Measurements from ENCODE around the gene IL6. TPM values are rescaled to one million over a fixed set of nuclear protein-coding genes. Genes with fewer than 3 reads are reported as not detected.

The IL6 gene
- polyA plus RNA-seq, 1 experiment: 31.0 TPM

DNA sequence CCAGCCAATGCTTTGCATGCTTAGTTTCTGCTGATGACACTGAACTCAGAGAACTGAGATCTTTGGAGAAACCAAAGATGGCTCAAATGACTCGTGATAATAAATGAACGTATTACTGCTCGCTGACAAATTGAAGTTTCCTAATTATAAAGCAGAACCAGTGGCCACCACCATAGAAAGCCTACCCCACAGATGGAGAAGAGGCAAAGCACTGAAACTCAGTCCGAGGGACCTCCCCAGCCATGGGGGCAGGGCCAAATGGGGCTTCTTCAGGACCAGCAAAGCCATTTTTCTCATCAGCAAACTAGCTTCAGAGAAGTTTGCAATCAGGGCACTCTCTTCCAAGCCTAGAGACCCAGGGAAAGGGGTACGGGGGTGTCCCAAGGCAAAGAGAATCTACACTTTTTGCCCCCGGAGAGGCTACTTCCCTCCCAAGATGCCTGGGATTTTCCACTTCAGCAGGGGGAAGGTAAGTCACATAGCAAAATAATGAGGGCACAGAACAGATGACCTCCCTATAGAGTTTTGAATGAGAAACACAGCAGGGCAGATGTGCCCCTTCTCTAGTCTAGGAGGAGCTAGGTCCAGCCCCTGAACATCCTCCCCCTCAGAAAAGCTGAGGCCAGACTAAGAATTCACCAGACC lies 4.3 kb upstream of the IL6 start:
- ChIA-PET POLR2A (no interaction called here), CTCF (interaction anchor here (0.6 to 7.2 kb wide), 6 partner anchors 10 to 333 kb away, joined by 3 to 129 read pairs (median 8); no protein-coding TSS in a partner anchor)
- DNase-seq (ENCODE audit: low read depth): no peak
- H3K27me3 ChIP-seq (ENCODE audit: control insufficient read depth, insufficient read depth, low read length): no peaks in the 10 kb centered on the region
- TF ChIP-seq, protein P1, sequence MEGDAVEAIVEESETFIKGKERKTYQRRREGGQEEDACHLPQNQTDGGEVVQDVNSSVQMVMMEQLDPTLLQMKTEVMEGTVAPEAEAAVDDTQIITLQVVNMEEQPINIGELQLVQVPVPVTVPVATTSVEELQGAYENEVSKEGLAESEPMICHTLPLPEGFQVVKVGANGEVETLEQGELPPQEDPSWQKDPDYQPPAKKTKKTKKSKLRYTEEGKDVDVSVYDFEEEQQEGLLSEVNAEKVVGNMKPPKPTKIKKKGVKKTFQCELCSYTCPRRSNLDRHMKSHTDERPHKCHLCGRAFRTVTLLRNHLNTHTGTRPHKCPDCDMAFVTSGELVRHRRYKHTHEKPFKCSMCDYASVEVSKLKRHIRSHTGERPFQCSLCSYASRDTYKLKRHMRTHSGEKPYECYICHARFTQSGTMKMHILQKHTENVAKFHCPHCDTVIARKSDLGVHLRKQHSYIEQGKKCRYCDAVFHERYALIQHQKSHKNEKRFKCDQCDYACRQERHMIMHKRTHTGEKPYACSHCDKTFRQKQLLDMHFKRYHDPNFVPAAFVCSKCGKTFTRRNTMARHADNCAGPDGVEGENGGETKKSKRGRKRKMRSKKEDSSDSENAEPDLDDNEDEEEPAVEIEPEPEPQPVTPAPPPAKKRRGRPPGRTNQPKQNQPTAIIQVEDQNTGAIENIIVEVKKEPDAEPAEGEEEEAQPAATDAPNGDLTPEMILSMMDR (IDR thresholded peaks at IDR 0.05; ENCODE audit: insufficient read depth, low read depth, low read length): no peak
- no peak overlapping the region for H3K4me3 ChIP-seq (ENCODE audit: low read depth, low read length)
- no peaks in the 10 kb centered on the region for H3K36me3 ChIP-seq (ENCODE audit: control insufficient read depth, insufficient read depth, low read length)

DNA sequence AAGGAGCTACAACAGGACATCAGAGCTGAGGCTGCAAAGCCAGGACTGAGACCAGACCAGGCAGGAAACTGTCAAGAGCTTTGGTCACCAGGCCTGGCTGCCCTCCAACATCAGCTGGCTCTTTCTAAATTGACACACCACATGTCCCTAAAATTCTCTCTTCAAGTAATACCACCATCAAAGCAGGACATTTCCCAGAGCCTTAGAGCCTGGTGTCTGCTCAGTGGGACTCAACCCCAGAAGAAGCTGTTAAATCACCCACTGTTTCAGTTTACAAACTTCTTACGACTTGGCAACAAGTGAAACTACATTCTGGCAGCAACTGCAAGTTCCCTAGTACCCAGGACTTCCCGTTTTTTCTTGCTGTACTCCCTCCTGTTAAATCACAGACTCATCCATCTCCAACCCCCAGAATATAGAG lies 3.8 kb upstream of the IL6 start:
- ChIA-PET POLR2A (no interaction called here), CTCF (interaction anchor here (0.6 to 7.2 kb wide), 6 partner anchors 9 to 332 kb away, joined by 4 to 129 read pairs (median 8); no protein-coding TSS in a partner anchor)
- Histone ChIP-seq H3K36me3 (ENCODE audit: control insufficient read depth, insufficient read depth, low read length) (no peaks in the 10 kb centered on the region), H3K4me3 (ENCODE audit: low read depth, low read length) (no peak overlapping the region), H3K27me3 (ENCODE audit: control insufficient read depth, insufficient read depth, low read length) (no peaks in the 10 kb centered on the region)
- TF ChIP-seq, protein P1 (IDR thresholded peaks at IDR 0.05; ENCODE audit: insufficient read depth, low read depth, low read length): no peak
- DNase-seq (ENCODE audit: low read depth): no peak

DNA sequence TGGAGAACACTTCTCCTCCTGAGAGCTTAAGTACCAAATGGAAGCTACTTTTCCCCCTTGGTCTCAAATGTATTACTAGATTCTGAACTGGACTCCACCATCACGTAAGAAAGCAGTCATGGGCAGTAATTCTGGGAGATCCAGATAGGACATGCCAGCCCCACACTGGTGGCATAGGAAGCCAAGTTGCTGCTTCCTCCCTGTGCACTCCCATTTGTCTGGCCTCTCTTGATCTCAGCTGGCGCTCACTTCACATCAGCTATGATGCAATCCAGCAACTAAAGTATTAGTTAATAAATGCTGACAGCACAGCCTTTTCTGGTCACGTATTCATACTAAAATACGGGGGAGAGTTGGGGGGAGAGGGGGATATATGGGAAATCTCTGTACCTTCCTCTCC lies 3.4 kb upstream of the IL6 start:
- Histone ChIP-seq H3K4me3 (ENCODE audit: low read depth, low read length) (no peak overlapping the region), H3K36me3 (ENCODE audit: control insufficient read depth, insufficient read depth, low read length) (no peaks in the 10 kb centered on the region), H3K27me3 (ENCODE audit: control insufficient read depth, insufficient read depth, low read length) (no peaks in the 10 kb centered on the region)
- TF ChIP-seq, protein P1 (IDR thresholded peaks at IDR 0.05; ENCODE audit: insufficient read depth, low read depth, low read length): no peak
- ChIA-PET POLR2A (no interaction called here), CTCF (interaction anchor here (0.6 to 7.2 kb wide), 6 partner anchors 31 to 332 kb away, joined by 4 to 129 read pairs (median 8); no protein-coding TSS in a partner anchor)
- DNase-seq (ENCODE audit: low read depth): no peak

DNA sequence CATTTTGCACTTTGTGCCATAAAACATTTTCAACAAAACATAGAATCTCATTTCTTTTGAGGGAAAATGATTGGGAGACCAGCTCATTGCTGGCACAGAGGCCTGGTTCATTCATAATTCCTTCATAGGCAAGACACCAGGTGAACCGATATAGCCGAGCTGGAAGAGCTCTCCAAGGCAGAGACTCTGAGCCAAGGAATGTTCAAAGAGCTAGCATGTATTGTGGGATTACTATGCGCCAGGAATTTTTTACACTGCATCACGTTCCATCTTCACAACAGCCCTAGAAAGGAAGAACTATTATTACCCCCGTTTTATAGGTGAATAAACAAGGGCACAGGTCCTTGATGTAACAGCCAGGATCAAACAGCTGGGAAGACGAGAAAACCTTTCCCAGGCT lies 2.1 kb upstream of the IL6 start:
- H3K36me3 ChIP-seq (ENCODE audit: control insufficient read depth, insufficient read depth, low read length): no peaks in the 10 kb centered on the region
- CTCF ChIA-PET: interaction anchor here (0.9 to 7.2 kb wide), 8 partner anchors 11 to 349 kb away, joined by 3 to 129 read pairs (median 4); no protein-coding TSS in a partner anchor
- no peak overlapping the region for H3K4me3 ChIP-seq (ENCODE audit: low read depth, low read length)
- DNase-seq (ENCODE audit: low read depth): no peak
- TF ChIP-seq, protein P1 (IDR thresholded peaks at IDR 0.05; ENCODE audit: insufficient read depth, low read depth, low read length): no peak
- H3K27me3 ChIP-seq (ENCODE audit: control insufficient read depth, insufficient read depth, low read length): no peaks in the 10 kb centered on the region
- POLR2A ChIA-PET: no interaction called here

DNA sequence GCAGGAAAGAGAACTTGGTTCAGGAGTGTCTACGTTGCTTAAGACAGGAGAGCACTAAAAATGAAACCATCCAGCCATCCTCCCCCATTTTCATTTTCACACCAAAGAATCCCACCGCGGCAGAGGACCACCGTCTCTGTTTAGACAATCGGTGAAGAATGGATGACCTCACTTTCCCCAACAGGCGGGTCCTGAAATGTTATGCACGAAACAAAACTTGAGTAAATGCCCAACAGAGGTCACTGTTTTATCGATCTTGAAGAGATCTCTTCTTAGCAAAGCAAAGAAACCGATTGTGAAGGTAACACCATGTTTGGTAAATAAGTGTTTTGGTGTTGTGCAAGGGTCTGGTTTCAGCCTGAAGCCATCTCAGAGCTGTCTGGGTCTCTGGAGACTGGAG lies 1.4 kb upstream of the IL6 start:
- H3K4me3 ChIP-seq (ENCODE audit: low read depth, low read length): no peak overlapping the region
- H3K36me3 ChIP-seq (ENCODE audit: control insufficient read depth, insufficient read depth, low read length): no peaks in the 10 kb centered on the region
- POLR2A ChIA-PET: no interaction called here
- TF ChIP-seq, protein P1 (IDR thresholded peaks at IDR 0.05; ENCODE audit: insufficient read depth, low read depth, low read length): no peak
- no peak for DNase-seq (ENCODE audit: low read depth)
- CTCF ChIA-PET: interaction anchor here (0.6 to 7.2 kb wide), 13 partner anchors 12 to 349 kb away, joined by 3 to 129 read pairs (median 4); no protein-coding TSS in a partner anchor
- H3K27me3 ChIP-seq (ENCODE audit: control insufficient read depth, insufficient read depth, low read length): no peaks in the 10 kb centered on the region
